Kidney tubule cell (primary cell): ENCODE results near the gene KIAA1586.
A peak's percentile ranks its signal among the peaks of the same experiment; 100 is the strongest.
"Not testable (repeated sequence)": the region's sequence is repeated elsewhere in the genome, so short reads cannot be mapped to it uniquely, and the experiment has no call there.

Experiments
- DNase-seq: peaks from one replicate; pipeline ENCODE4 v3.0.0-alpha.2; 2018; ENCODE audit warnings: low spot score

The KIAA1586 gene

GRCh38 chr6:57044568-57044967 lies 1.9 kb upstream of the KIAA1586 start:
- DNase-seq = no peak

- not testable (repeated sequence) for DNase-seq
These were observed 728 bp downstream of the KIAA1586 start for GRCh38 chr6:57047257-57047585.

DNA sequence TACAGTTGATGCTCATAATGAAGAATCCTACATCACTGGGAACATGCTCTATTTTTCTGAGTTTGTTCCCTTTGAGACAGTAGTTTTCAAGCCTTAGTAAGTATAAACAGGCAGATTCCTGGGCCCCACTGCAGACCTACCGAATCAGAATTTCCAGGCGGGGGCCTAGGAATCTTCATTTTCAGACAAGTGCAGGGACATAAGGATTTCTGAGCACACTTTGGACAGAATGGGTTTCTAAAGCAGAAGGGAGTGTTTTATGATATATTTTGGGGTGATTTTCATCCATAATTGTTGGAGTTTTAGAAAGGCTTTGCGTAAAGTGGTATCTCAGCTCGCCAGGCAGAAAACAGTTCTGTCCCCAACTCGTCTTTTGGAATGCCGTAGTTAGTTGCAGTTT lies 1.4 kb downstream of the KIAA1586 start:
- not testable (repeated sequence) for DNase-seq

DNA sequence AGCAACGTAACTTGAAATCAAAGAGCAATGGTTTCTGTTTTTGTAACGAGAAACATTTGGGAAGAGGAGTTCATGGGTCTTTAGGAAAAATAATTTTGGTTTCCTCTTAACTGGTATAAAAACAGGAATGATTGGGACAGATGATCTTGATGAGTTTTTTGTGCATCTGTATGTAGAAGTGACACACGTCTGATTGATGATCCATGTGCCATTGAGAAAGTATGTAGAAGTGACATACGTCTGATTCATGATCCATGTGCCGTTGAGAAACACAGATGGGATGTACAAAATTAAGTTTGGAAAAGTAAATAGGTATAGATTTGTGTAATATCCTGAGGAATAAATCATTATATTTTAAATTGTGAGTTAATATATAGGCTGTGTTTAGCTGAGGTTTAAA lies 2.1 kb downstream of the KIAA1586 start:
- no peak for DNase-seq

DNA sequence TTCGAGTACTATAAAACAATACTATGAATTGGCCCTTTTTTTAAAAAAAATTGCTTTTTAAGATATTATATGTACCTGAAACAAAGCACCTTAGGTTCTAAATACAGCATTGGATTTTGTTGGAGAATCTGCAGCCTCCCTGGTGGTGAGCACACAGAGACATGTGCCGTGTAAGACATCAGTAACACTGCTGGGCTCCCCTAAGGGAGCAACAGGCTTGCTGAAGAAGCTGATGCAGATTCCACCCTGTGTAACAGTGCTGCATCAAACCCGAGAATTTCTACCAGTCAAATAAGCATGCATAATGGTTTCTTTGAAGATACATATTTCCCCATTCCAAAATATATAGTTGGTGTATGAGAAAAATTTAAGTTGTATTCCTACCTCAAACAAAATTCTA lies 17.4 kb downstream of the KIAA1586 start:
- no peak for DNase-seq

GRCh38 chr6:57064809-57065208 lies 18.3 kb downstream of the KIAA1586 start:
- DNase-seq = peak; percentile 49

DNA sequence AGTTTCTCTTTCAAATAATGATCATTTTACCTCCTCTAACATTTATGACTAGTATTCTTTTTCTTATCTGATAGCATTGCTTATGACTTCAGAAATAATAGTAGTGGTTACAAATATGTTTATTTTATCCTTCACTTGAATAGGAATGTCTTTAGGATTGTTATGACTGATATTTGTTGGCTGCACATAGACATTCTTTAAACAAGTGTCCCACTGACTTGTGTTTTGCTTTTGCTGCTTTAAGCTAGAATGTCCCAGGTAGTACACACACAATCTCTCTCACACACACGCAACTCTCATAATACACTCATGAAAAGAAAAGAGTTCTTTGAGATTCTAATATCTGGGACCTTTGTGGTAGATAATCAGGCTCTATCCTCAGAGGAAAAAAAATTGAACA lies 21.6 kb downstream of the KIAA1586 start:
- DNase-seq = no peak

- no peak for DNase-seq
These were observed 22.7 kb downstream of the KIAA1586 start for GRCh38 chr6:57069228-57069627.

- no peak for DNase-seq
These were observed 23.4 kb downstream of the KIAA1586 start for GRCh38 chr6:57069920-57070331.

DNA sequence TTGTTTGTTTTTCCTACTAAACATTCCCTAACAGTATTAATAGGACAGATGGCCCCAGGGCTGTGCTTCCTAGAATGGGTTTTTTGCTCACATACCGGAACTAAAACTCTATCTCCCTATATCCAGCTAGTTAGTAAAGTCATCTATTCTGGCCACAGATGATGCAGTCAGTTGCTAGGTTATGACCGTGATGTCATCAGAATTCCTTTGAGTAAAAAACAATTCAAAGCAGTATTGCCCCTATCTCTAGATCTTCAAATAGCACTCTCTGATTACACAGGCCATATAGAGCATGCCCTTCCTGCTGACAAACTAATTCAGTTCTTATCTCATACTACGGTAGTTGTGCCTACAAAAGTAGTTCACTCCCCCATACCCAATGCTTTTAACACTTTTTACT lies 25.6 kb downstream of the KIAA1586 start:
- DNase-seq = no peak

DNA sequence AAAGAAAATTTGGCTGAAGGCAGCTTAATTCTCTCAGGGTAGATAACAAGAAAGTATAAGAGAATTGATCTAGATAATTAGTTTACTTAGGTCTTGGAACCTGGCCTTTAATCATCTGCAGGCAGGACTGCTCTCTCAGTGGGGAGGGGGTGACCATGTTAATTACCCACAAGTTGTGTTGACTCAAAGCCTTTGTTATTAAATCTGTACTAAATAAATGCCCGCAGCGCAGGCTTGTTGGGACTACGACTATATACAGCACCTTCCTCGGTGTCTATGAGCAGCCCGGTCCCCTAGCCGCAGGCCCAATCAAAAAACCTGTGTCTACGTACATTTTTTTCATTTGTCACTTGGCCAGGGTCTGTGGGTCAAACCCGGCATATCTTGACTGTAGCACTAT lies 27.9 kb downstream of the KIAA1586 start:
- DNase-seq = no peak

- DNase-seq = no peak
These were observed 28.6 kb downstream of the KIAA1586 start for GRCh38 chr6:57075092-57075491.

- DNase-seq = no peak
These were observed 32.2 kb downstream of the KIAA1586 start for GRCh38 chr6:57078531-57079207.

- no peak for DNase-seq
These were observed 39.0 kb downstream of the KIAA1586 start for GRCh38 chr6:57085471-57085870.

DNA sequence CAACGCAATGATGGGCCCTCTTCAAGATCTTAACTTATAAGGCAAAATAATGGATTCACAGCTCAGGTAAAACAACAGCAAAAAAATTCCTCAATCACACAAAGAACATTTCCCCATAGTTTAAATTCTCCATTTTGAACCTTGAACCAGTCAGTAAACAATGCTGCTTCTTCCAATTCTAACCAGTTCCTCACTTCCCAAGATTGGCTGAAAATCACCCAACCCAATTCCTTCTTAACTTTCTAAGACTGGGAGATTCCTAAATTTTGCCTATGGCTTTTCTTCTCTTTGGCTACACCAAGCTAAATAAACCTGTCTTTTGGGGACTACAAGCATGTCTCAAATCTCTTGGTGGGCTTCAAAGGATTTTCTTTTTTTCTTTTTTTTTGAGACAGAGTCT lies 40.4 kb downstream of the KIAA1586 start:
- no peak for DNase-seq

DNA sequence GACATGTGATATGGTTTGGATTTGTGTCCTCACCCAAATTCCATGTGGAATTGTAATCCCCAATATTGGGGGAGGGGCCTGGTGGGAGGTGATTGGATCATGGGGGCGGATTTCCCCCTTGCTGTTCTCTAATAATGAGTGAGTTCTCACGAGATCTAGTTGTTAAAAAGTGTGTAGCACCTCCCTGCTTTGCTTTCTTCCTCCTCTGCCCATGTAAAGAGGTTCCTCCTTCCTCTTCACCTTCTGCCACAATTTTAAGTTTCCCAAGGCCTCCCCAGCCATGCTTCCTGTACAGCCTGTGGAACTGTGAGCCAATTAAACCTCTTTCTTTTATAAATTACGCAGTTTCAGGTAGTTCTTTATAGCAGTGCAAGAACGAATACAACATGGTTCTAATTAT lies 41.4 kb downstream of the KIAA1586 start:
- DNase-seq = no peak

DNA sequence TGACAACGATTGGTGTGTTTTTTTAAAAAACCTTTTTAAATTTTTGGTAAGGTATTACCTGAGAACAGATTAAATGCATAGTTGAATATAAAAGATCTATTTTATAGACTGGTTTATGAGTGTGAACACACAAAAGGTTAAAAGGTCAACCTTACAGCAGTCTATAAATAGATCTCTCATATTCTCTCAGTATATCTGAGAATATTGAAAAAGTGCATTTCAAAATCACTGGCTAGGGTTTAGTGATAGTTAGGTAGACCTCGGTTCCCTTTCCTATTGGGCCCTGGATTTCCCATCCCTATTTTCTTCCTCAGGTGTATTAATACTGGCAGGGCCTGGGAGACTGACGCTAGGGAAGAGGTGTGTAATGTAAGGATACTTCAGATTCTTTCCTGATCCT lies 42.8 kb downstream of the KIAA1586 start:
- no peak for DNase-seq

DNA sequence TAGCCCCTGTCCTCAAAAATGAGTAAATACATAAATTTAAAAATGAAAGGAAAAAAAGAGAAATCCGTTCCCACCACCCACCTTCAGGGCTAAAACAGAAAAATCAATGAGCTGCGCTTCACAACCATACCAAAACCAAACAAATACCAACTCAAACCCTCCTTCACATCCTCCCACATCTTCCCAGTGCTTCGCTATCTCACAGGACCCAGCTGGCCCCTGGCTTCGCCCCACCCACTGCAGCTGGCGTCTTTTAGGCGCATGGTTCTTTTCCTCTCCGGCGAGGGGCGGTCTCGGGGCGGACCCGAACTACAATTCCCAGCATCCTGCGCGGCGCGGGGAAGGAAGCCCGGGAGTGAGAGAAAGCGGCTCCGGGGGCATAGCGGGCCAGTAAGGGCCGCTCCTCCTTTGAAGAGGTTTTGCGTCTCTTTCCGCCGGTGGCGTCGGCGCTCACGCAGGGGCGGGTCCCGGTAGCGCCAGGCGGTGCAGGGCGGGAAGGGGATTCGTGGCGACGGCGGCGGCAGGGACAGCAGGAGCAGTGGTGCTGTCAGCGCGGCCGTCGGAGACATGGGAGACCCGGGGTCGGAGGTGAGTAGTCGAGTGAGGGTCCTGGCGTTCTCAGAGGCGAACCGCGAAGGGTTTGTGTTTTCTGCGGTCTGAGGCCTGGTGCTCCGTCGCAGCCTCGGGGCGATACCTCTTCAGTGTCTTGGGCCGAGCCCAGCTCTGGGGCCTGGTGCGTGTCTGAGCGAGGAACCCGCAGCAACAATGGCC lies 43.4 kb downstream of the KIAA1586 start, which contains the start of gene ZNF451:
Gene ZNF451 (plus strand): TSS at position 502 of the 771 bp plus-strand sequence. CDS start 66 bp downstream, at position 568.
- peak; percentile 98 for DNase-seq

GRCh38 chr6:57090458-57091067 lies 44.1 kb downstream of the KIAA1586 start:
- not testable (repeated sequence) for DNase-seq

DNA sequence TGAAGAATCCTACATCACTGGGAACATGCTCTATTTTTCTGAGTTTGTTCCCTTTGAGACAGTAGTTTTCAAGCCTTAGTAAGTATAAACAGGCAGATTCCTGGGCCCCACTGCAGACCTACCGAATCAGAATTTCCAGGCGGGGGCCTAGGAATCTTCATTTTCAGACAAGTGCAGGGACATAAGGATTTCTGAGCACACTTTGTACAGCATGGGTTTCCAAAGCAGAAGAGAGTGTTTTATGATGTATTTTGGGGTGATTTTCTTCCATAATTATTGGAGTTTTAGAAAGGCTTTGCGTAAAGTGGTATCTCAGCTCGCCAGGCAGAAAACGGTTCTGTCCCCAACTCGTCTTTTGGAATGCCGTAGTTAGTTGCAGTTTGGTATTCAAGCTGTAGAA lies 44.9 kb downstream of the KIAA1586 start:
- DNase-seq = not testable (repeated sequence)

DNA sequence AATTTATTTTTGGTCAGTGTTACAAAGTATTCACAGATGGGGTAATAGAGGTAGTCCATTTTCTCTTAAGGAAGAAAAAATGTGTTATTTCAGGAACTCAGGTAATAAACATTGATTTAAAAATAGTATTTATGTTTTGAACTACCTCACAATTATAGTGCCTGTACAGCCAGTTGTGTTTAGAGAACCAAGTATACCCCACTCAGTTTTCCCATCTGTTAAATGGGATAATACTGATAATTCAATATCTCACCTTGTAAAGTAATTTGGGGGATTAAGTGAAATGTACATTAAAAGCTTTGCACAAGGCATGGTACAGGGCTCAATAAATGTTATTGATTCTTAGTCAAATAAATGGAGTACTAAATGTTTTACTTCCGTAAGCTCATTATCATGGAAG lies 48.2 kb downstream of the KIAA1586 start:
- no peak for DNase-seq

GRCh38 chr6:57097596-57097995 lies 51.1 kb downstream of the KIAA1586 start:
- DNase-seq = peak; percentile 59

GRCh38 chr6:57102976-57103375 lies 56.5 kb downstream of the KIAA1586 start:
- DNase-seq = no peak
